BE2C (cell line): ENCODE results near the gene TPCN2.

Experiments used
- DNase-seq: peaks from one replicate; pipeline ENCODE4 v3.0.0-alpha.2; 2020
- H3K27me3 ChIP-seq: fragments of 250-450 bp; sonication (Bioruptor Pico); 2 replicates; pipeline ENCODE4 v1.5.1; 2020; ENCODE audit warnings: mild to moderate bottlenecking
- H3K36me3 ChIP-seq: fragments of 250-450 bp; sonication (Bioruptor Pico); 2 replicates; pipeline ENCODE4 v1.5.1; 2020; ENCODE audit warnings: mild to moderate bottlenecking
- H3K4me1 ChIP-seq: fragments of 250-450 bp; sonication (Bioruptor Pico); 2 replicates; pipeline ENCODE4 v1.5.1; 2020
- H3K4me3 ChIP-seq: 2 replicates; pipeline ENCODE4 v1.5.1; 2011; ENCODE audit warnings: low read depth, low read length
- H3K9me3 ChIP-seq: fragments of 250-450 bp; sonication (Bioruptor Pico); 2 replicates; pipeline ENCODE4 v1.5.1; 2020
- CTCF ChIP-seq: IDR thresholded peaks from 2 replicates; pipeline ENCODE4 v1.5.1; 2012; ENCODE audit warnings: mild to moderate bottlenecking, low read depth, low read length

Gene TPCN2

GRCh38 chr11:69009441-69010211 lies 39.1 kb upstream of the TPCN2 start:
- no peaks in the 10 kb centered on the region for H3K27me3 ChIP-seq
- no peak for TF ChIP-seq CTCF
- no peak for DNase-seq
- no peak overlapping the region for H3K4me3 ChIP-seq
- H3K9me3 ChIP-seq = no peaks in the 10 kb centered on the region
- no peaks in the 10 kb centered on the region for H3K36me3 ChIP-seq
- H3K4me1 ChIP-seq = peaks cover 17% of the 10 kb centered on the region

- H3K4me1 ChIP-seq = peaks cover 20% of the 10 kb centered on the region
- no peak for TF ChIP-seq CTCF
- H3K9me3 ChIP-seq = no peaks in the 10 kb centered on the region
- no peaks in the 10 kb centered on the region for H3K27me3 ChIP-seq
- no peak overlapping the region for H3K4me3 ChIP-seq
- DNase-seq = no peak
- no peaks in the 10 kb centered on the region for H3K36me3 ChIP-seq
Measured at GRCh38 chr11:69010361-69010891, 38.3 kb upstream of the TPCN2 start.

GRCh38 chr11:69010964-69011623 lies 37.6 kb upstream of the TPCN2 start:
- Histone ChIP-seq H3K4me1 (peaks cover 20% of the 10 kb centered on the region), H3K27me3 (no peaks in the 10 kb centered on the region), H3K36me3 (no peaks in the 10 kb centered on the region), H3K9me3 (no peaks in the 10 kb centered on the region), H3K4me3 (no peak overlapping the region)
- TF ChIP-seq CTCF = no peak
- DNase-seq = no peak

GRCh38 chr11:69011624-69012091 lies 37.1 kb upstream of the TPCN2 start:
- DNase-seq = no peak
- no peak for TF ChIP-seq CTCF
- no peak overlapping the region for H3K4me3 ChIP-seq
- peaks cover 20% of the 10 kb centered on the region for H3K4me1 ChIP-seq
- no peaks in the 10 kb centered on the region for H3K27me3 ChIP-seq
- H3K36me3 ChIP-seq = no peaks in the 10 kb centered on the region
- H3K9me3 ChIP-seq = no peaks in the 10 kb centered on the region

- Histone ChIP-seq H3K36me3 (no peaks in the 10 kb centered on the region), H3K4me3 (no peak overlapping the region), H3K4me1 (peaks cover 20% of the 10 kb centered on the region), H3K27me3 (no peaks in the 10 kb centered on the region), H3K9me3 (no peaks in the 10 kb centered on the region)
- DNase-seq = no peak
- TF ChIP-seq CTCF = no peak
Measured at GRCh38 chr11:69012092-69013008, 36.4 kb upstream of the TPCN2 start.
